Stomach (tissue), 9 donors: ENCODE measurements around the gene SCAMP5. TPM values are rescaled to one million over a fixed set of nuclear protein-coding genes. Genes with fewer than 3 reads are reported as not detected.

Experiments used
- DNase-seq, 2 donors: peaks; one replicate each; pipeline versions ENCODE4 v3.0.0 to v3.0.0-alpha.2; 2013 to 2019
- H3K27ac ChIP-seq, 5 donors: fragments of 200-600 bp in 4 of 5; sonication (generic) in 4 of 5; one replicate each; pipeline ENCODE4 v1.5.1; 2013 to 2019; ENCODE audit warnings: mild to moderate bottlenecking in 1 of 5, moderate library complexity in 1 of 5
- H3K27me3 ChIP-seq, 3 donors: fragments of 200-600 bp; sonication (generic); one replicate each; pipeline ENCODE4 v1.5.1; 2017 to 2019; ENCODE audit warnings: mixed run types in 1 of 3
- H3K36me3 ChIP-seq, 4 donors: fragments of 200-600 bp; sonication (generic); 1 replicate in 3 of 4; 2 replicates in 1 of 4; pipeline ENCODE4 v1.5.1; 2016 to 2019
- H3K4me1 ChIP-seq, 4 donors: fragments of 200-600 bp; sonication (generic); one replicate each; pipeline ENCODE4 v1.5.1; 2016 to 2019
- H3K4me3 ChIP-seq, 4 donors: fragments of 200-600 bp; sonication (generic) in 3 of 4; one replicate each; pipeline ENCODE4 v1.5.1; 2016 to 2019; ENCODE audit warnings: mild to moderate bottlenecking in 1 of 4
- H3K9me3 ChIP-seq, 4 donors: fragments of 200-600 bp; sonication (generic); one replicate each; pipeline ENCODE4 v1.5.1; 2016 to 2019
- CTCF ChIP-seq, 7 experiments: fragments of 450-650 bp in 4 of 7; fragments of 200-600 bp in 3 of 7; sonication (generic) in 3 of 7; IDR thresholded peaks; one replicate each; pipeline ENCODE4 v1.5.1; 2016 to 2019; ENCODE audit warnings: antibody characterized with exemption in 7 of 7, control low read depth in 2 of 7, mild to moderate bottlenecking in 1 of 7
- EP300 ChIP-seq: sonication (generic); formaldehyde crosslinking; IDR thresholded peaks from one replicate; pipeline ENCODE4 v1.6.1; 2017; ENCODE audit warnings: antibody characterized with exemption
- POLR2A ChIP-seq, 4 donors: fragments of 450-650 bp; IDR thresholded peaks; one replicate each; pipeline ENCODE4 v1.6.1; 2016; ENCODE audit warnings: antibody characterized with exemption in 4 of 4, control low read depth in 2 of 4, mild to moderate bottlenecking in 1 of 4, moderate library complexity in 1 of 4
- POLR2AphosphoS5 ChIP-seq, 3 donors: sonication (generic); formaldehyde crosslinking; IDR thresholded peaks; one replicate each; pipeline ENCODE4 v1.6.1; 2016; ENCODE audit warnings: antibody characterized with exemption in 3 of 3
- WGBS, 5 donors: extraction: QIAGEN DNeasy Blood & Tissue Kit in 3 of 5; methylation state at CpG; one replicate each; pipeline versions ENCODE4 v1.1.5 to v1.1.7; 2013 to 2018; 5-methylcytosine and 5-hydroxymethylcytosine counted together
- intact Hi-C: fragments of 100-400 bp; cut with DNase I; formaldehyde crosslinking; loops from one replicate; pipeline ENCODE4 v1.15.1; 2023; ENCODE audit warnings: low total_unique reads
- polyA plus RNA-seq, 3 donors: library from polyadenylated mRNA; stranded (reverse); fragments of 200-250 nt; gene quantifications; one replicate each; pipeline ENCODE4 v1.2.3, GENCODE V29; 2013
- total RNA-seq, 5 donors: library from RNA; depleted of rRNA; stranded (reverse); fragments of >200 nt; gene quantifications; one replicate each; pipeline versions ENCODE4 v1.1.0 to v1.2.3, GENCODE V29; 2014 to 2016
- donor health status: healthy with polysubstance abuse.
- donor health status: Bipolar disorder and iron deficiency.
- donor health status: healthy.

SCAMP5 gene
- total and polyA plus RNA-seq, 8 donors, result 1.8 to 70.1 (median 12.5) TPM

DNA sequence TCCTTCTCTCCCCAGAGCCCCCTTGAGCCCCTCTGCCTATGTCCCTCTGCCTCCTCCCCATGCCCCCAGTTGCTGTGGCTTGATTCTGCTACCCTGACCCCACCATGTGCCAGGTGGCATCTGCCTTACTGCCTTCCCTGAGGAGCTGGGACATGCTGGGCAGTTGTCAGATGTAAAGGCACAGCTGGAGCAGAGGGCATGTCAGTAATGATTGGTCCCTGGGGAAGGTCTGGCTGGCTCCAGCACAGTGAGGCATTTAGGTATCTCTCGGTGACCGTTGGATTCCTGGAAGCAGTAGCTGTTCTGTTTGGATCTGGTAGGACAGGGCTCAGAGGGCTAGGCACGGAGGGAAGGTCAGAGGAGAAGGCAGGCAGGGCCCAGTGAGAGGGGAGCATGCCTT, 24.6 kb downstream of the SCAMP5 start:
- intact Hi-C loops, result no loop called here
- no peak overlapping the region for H3K4me3 ChIP-seq
- no peaks in the 10 kb centered on the region for H3K9me3 ChIP-seq
- peaks cover 0 to 33% (median 21%) of the 10 kb centered on the region in 4 donors for H3K36me3 ChIP-seq
- DNase-seq, result no peak
- peaks cover 11 to 13% (median 12%) of the 10 kb centered on the region in 4 donors for H3K4me1 ChIP-seq
- TF ChIP-seq POLR2AphosphoS5 (IDR thresholded peaks at IDR 0.05) (no peak), EP300 (no peak), POLR2A (IDR thresholded peaks at IDR 0.05) (no peak), CTCF (IDR thresholded peaks at IDR 0.05) (no peak)
- H3K27me3 ChIP-seq, result no peaks in the 10 kb centered on the region
- no peak overlapping the region for H3K27ac ChIP-seq
- WGBS, 5 donors, result 82 to 100% (median 95%) methylated on average over 3 of the region's 3 CpGs

GRCh38 chr15:75021341-75021740, 26.0 kb downstream of the SCAMP5 start:
- 82 to 89% (median 86%) methylated on average over 8 of the region's 8 CpGs for WGBS, 5 donors
- DNase-seq, result no peak
- H3K36me3 ChIP-seq, result peaks cover 0 to 33% (median 20%) of the 10 kb centered on the region in 4 donors
- no peaks in the 10 kb centered on the region for H3K9me3 ChIP-seq
- H3K4me3 ChIP-seq, result no peak overlapping the region
- H3K27me3 ChIP-seq, result no peaks in the 10 kb centered on the region
- intact Hi-C loops, result no loop called here
- H3K4me1 ChIP-seq, result peaks cover 11 to 24% (median 18%) of the 10 kb centered on the region in 4 donors
- no peak for TF ChIP-seq POLR2A (IDR thresholded peaks at IDR 0.05)
- TF ChIP-seq EP300, result no peak
- no peak for TF ChIP-seq POLR2AphosphoS5 (IDR thresholded peaks at IDR 0.05)
- no peak for TF ChIP-seq CTCF (IDR thresholded peaks at IDR 0.05)
- H3K27ac ChIP-seq, result no peak overlapping the region

DNA sequence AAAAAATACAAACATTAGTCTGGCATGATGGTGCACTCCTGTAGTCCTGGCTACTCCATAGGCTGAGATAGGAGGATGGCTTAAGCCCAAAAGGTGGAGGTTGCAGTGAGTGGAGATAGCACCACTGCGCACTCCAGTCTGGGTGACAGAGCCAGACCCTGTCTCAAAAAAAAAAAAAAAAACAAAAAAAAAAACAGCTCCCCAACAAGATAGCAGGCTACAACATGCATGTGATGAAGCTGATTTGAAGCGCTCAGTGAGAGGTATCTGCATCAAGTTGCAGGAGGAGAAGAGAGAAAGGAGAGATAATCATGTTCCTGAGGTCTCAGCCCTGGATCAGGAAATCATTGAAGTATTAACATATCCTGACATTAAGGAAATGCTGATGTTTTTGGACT, 27.4 kb downstream of the SCAMP5 start:
- 90 to 100% (median 97%) methylated on average over 2 of the region's 2 CpGs for WGBS, 5 donors
- peaks cover 11 to 26% (median 18%) of the 10 kb centered on the region in 4 donors for H3K4me1 ChIP-seq
- peak overlapping the region in 1 of 5 donors; percentile 92 for H3K27ac ChIP-seq
- no peak for DNase-seq
- H3K4me3 ChIP-seq, result peak overlapping the region in 1 of 4 donors; percentile 76
- TF ChIP-seq CTCF (IDR thresholded peaks at IDR 0.05) (no peak), POLR2AphosphoS5 (IDR thresholded peaks at IDR 0.05) (no peak), EP300 (no peak), POLR2A (IDR thresholded peaks at IDR 0.05) (no peak)
- H3K36me3 ChIP-seq, result peaks cover 0 to 21% (median 12%) of the 10 kb centered on the region in 4 donors
- intact Hi-C loops, result no loop called here
- no peaks in the 10 kb centered on the region for H3K27me3 ChIP-seq
- no peaks in the 10 kb centered on the region for H3K9me3 ChIP-seq

GRCh38 chr15:75023181-75023871, 28.0 kb downstream of the SCAMP5 start, which contains the start of gene PPCDC:
PPCDC (plus strand) TSS chr15:75023590; CDS start chr15:75028319, 4,729 bp downstream.
- Histone ChIP-seq H3K27ac (peak within 1 kb of the TSS; percentile 81 to 93 (median 91)), H3K27me3 (no peaks in the 10 kb centered on the region), H3K4me1 (peaks cover 11 to 26% (median 18%) of the 10 kb centered on the region in 4 donors), H3K4me3 (peak within 1 kb of the TSS; percentile 74 to 94 (median 81)), H3K36me3 (peaks cover 0 to 17% (median 11%) of the 10 kb centered on the region in 4 donors), H3K9me3 (no peaks in the 10 kb centered on the region)
- TF ChIP-seq EP300, result no peak
- peak in 2 of 4 donors; percentile 74 to 92 for TF ChIP-seq POLR2A (IDR thresholded peaks at IDR 0.05)
- TF ChIP-seq POLR2AphosphoS5 (IDR thresholded peaks at IDR 0.05), result peak; percentile 64 to 98 (median 91)
- peak in 1 of 7 experiments; percentile 17 for TF ChIP-seq CTCF (IDR thresholded peaks at IDR 0.05)
- DNase-seq, result peak; percentile 97 to 99
- intact Hi-C loops, result no loop called here
- WGBS, 5 donors, result 3 to 11% (median 4%) methylated on average over 14 to 40 of the region's 40 CpGs
